GM18511 (cell line): ENCODE data around the gene SETDB1.

Experiments used
- ATAC-seq: cut with Tn5 transposase; IDR thresholded peaks from one replicate; pipeline ENCODE4 v1.9.1; 2021; ENCODE audit warnings: mild to moderate bottlenecking, moderate library complexity; ENCODE audit not compliant: unreplicated experiment

The SETDB1 gene

DNA sequence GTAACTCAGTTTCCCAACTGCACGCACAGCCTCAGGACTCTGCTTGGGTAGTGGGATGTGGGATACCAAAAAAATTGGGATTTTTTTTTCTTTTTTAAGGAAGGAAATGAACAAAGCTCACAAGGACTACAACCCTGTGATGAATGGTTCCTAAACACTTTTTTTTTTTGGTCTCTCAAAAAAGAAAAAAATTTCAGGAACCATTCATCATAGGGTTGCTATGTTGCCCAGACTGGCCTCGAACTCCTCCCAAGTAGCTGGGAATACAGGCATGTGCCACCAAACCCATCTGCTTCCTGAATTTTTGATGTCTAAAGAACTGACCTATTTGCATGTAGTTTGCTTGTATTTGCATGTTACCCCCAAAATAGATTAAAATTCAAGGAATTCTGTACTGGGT lies 73.8 kb downstream of the SETDB1 start:
- no peak for ATAC-seq

DNA sequence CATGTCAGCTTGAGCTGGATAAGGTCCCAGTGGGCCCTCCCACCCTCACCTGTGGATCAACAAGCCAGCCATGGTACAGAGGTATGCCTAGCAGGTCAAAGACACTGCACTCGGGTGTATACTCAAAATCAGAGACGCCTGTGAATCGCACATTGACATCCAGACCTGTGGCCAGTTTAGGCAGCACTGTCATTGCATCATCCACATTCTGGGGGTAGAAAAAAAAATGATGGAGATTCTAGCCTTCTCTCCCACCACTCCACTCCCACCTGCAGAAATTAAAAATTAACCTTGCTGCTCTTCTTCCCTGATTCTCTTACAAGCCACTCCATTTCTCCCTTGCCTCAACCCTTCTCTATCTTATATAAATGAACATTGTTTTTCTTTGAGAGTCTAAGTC lies 74.2 kb downstream of the SETDB1 start:
- ATAC-seq = no peak

DNA sequence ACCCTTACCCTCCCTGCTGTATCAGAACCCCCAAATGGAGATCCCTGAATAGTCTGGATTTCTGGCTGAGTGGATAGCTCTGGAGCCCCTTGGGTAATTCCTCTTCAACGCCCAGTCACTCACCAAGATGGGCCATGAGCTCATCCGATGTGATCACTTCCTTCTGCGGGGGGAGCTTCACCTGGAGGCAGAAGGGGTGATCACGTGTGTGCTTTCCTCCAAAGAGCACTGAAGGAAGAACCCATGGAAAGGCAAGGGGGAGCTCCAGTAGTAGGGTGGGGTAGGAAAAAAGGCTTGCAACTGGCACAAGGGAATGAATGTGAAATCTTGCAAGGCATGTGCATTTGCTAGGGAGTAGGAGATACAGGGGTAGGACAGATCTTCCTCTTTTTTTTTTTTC lies 75.4 kb downstream of the SETDB1 start:
- no peak for ATAC-seq

DNA sequence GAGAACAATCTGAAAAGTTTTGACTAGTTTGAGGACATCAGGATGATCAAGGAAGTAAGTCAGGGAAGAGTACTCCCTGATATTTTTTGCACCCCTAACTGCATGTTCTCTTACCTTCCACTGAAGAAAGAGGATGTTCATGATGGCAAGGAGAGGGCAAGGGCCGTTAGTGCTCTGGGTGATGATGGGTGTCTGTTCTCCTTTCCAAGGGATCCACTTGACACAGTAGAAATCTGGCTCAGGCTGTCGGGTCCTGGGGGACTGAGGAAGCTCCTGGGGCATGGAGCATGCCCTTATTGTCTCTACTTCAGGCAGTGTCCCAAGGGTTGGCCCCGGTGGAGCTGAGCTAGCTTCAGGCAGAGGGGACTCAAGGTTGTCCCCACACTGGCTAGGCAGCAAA lies 75.9 kb downstream of the SETDB1 start:
- ATAC-seq = no peak

DNA sequence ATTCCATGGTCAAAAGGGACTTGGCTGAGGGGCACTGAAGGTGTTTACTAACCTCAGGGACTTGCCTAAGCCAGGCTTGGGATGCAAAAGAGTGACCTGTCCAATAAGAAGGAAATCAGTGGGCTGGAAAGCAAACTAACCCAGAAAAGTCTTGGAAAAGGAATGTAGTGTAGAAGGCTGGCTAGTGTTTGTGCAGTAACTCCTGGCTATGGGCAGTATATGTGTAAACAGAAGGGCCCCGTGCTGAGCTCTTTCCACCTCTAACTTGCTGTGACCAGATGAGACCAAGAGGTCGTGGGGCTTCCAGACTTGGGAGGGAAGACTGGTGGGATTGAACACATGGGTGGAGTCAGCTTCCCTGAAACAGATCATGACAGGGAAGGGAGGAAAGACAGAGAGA lies 76.4 kb downstream of the SETDB1 start:
- no peak for ATAC-seq

GRCh38 chr1:151003180-151003579 lies 77.0 kb downstream of the SETDB1 start:
- no peak for ATAC-seq

GRCh38 chr1:151005729-151006319 lies 79.7 kb downstream of the SETDB1 start:
- ATAC-seq = no peak

- peak; percentile 47 for ATAC-seq
These were observed 80.3 kb downstream of the SETDB1 start, which contains the start of gene MINDY1 for GRCh38 chr1:151006327-151007052. MINDY1 (minus strand) TSS chr1:151006902; CDS start chr1:151002617, 4,285 bp downstream.

DNA sequence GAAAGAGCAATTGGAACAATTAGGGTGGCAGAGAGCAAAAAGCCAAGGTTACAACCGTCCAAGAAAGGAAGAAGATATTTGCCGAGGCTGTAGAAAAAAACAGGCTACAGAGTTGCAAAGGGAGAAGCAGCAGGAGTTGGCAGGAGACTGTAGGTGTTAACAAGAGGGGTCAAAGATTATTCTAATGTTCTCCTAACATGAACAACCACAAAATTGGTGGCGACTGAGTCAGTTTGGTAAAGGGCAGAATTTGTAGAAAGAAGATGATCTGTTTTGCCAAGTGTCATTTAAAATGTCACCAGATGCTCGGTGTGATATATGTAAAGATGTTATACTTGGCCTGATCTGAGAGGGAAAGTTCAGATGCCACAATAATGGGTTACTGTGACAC lies 81.7 kb downstream of the SETDB1 start:
- no peak for ATAC-seq

GRCh38 chr1:151008244-151009205 lies 82.4 kb downstream of the SETDB1 start, which contains the start of gene PRUNE1:
PRUNE1 (plus strand) TSS chr1:151008449; CDS start chr1:151008633, 184 bp downstream.
- peak; percentile 67 for ATAC-seq

GRCh38 chr1:151009206-151009587 lies 83.0 kb downstream of the SETDB1 start:
- ATAC-seq = no peak

DNA sequence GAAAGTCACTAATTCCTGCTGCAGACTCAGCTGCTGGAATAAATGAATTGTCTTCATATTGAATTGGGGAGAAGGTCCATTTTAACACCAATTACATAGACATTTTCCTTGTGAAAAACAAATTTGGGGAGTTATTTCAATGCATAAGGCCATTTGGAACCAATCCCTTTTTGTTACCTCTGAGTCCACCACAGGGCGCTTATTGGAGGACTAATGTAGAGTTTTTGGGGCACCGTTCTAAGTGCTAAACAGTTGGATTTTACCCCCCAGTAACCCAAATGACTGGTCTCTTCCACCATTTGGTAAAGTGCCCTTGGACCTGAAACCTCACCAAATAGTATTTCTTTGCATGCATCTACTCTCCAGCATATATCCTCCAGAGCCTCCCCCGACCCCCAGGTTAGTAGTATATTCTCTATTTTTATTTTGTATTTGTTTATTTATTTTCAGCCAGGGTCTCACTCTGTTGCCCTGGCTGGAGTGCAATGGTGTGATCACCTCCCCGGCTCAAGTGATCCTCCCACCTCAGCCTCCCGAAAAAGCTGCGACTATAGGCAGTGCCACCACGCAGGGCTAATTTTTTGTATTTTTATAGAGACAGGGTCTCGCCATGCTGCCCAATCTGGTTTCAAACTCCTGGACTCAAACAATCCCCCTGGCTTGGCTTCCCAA lies 83.6 kb downstream of the SETDB1 start:
- ATAC-seq = no peak

GRCh38 chr1:151010346-151010726 lies 84.2 kb downstream of the SETDB1 start:
- ATAC-seq = no peak

- ATAC-seq = no peak
These were observed 85.1 kb downstream of the SETDB1 start for GRCh38 chr1:151011154-151011850.

DNA sequence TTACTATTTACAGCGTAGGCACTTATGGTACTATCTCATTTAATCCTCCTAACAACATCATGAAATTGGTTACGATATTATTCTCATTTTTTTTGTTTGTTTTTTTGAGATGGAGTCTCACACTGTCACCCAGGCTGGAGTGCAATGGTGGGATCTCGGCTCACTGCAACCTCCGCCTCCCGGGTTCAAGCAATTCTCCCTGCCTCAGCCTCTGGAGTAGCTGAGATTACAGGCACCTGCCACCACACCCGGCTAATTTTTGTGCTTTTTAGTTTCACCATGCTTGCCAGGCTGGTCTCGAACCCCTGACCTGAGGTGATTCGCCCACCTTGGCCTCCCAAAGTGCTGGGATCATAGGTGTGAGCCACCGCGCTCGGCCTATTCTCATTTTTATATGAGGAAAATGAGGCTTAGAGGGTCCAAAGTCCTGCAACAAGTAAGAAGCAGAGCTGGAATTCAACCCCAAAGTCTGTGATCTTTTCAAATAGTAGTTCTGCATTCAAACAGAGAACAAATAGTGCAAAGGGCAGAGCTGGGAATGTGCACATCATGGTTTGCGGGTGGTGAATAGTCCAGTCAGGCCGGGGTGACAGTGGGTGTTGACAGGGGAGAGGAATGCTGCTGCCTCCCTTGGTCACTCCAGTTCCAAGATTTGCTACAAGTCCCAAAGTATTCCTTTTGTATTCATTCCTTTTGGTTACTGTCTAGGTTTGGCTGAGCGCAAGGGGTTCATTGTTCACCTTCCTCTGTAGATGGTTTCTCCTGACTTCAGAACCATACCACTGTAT lies 86.7 kb downstream of the SETDB1 start:
- no peak for ATAC-seq

GRCh38 chr1:151013518-151013917 lies 87.4 kb downstream of the SETDB1 start:
- no peak for ATAC-seq
